ENCODE data around the gene CREG2. TPM values are rescaled to one million over a fixed set of nuclear protein-coding genes. Genes with fewer than 3 reads are reported as not detected.

CREG2 gene
- polyA plus RNA-seq, 1 donor from 2014 or later = 1.2 TPM

- no peak for TF ChIP-seq CTCF (IDR thresholded peaks at IDR 0.05; ENCODE audit: poor library complexity, severe bottlenecking)
- TF ChIP-seq RAD21 (conservative IDR thresholded peaks at IDR 0.05) = no peak
- TF ChIP-seq EZH2 (IDR thresholded peaks at IDR 0.05; ENCODE audit: borderline replicate concordance, insufficient read depth, low read length, poor library complexity, severe bottlenecking) = no peak
- no peak for TF ChIP-seq REST (IDR thresholded peaks at IDR 0.05; ENCODE audit: borderline replicate concordance)
- no peaks in the 10 kb centered on the region for H3K9me3 ChIP-seq (ENCODE audit: low read length)
- H2AFZ ChIP-seq (ENCODE audit: low read depth, low read length) = no peak overlapping the region
- H3K4me3 ChIP-seq (ENCODE audit: low read length) = no peak overlapping the region
- H3K36me3 ChIP-seq (ENCODE audit: insufficient read depth, low read length) = no peaks in the 10 kb centered on the region
- H3K9me2 ChIP-seq (ENCODE audit: insufficient read depth, low read length) = no peaks in the 10 kb centered on the region
- H3K27ac ChIP-seq (ENCODE audit: low read length) = no peak overlapping the region
- no peaks in the 10 kb centered on the region for H3K27me3 ChIP-seq (ENCODE audit: insufficient read depth, low read depth, low read length)
- no peaks in the 10 kb centered on the region for H4K20me1 ChIP-seq (ENCODE audit: insufficient read depth)
- no peaks in the 10 kb centered on the region for H3K79me2 ChIP-seq (replicated peaks; ENCODE audit: insufficient read depth, low read length)
- H3F3A ChIP-seq (ENCODE audit: insufficient read depth, low read length, poor library complexity, severe bottlenecking) = no peaks in the 10 kb centered on the region
- no peak overlapping the region for H3K4me2 ChIP-seq (ENCODE audit: low read length)
- H3K9ac ChIP-seq (ENCODE audit: low read length) = no peak overlapping the region
Measured at GRCh38 chr2:101427743-101428142, 40.4 kb upstream of the CREG2 start.

GRCh38 chr2:101427240-101427639 lies 39.9 kb upstream of the CREG2 start:
- TF ChIP-seq MXI1 (conservative IDR thresholded peaks at IDR 0.05; ENCODE audit: poor library complexity, severe bottlenecking) = no peak
- no peak for TF ChIP-seq EZH2 (IDR thresholded peaks at IDR 0.05; ENCODE audit: borderline replicate concordance, insufficient read depth, low read length, poor library complexity, severe bottlenecking)
- TF ChIP-seq CTCF (IDR thresholded peaks at IDR 0.05; ENCODE audit: poor library complexity, severe bottlenecking) = no peak
- no peak for TF ChIP-seq REST (IDR thresholded peaks at IDR 0.05; ENCODE audit: borderline replicate concordance)
- TF ChIP-seq POLR2AphosphoS5 (IDR thresholded peaks at IDR 0.05) = no peak
- no peak for TF ChIP-seq TAF1 (IDR thresholded peaks at IDR 0.05; ENCODE audit: low read depth)
- TF ChIP-seq RAD21 (conservative IDR thresholded peaks at IDR 0.05) = no peak
- TF ChIP-seq EP300 (conservative IDR thresholded peaks at IDR 0.05; ENCODE audit: poor library complexity, severe bottlenecking) = no peak
- TF ChIP-seq SMC3 (conservative IDR thresholded peaks at IDR 0.05; ENCODE audit: poor library complexity) = no peak
- Histone ChIP-seq H3K9me3 (ENCODE audit: low read length) (no peaks in the 10 kb centered on the region), H3F3A (ENCODE audit: insufficient read depth, low read length, poor library complexity, severe bottlenecking) (no peaks in the 10 kb centered on the region), H4K20me1 (ENCODE audit: insufficient read depth) (no peaks in the 10 kb centered on the region), H3K9ac (ENCODE audit: low read length) (no peak overlapping the region), H2AFZ (ENCODE audit: low read depth, low read length) (no peak overlapping the region), H3K27me3 (ENCODE audit: insufficient read depth, low read depth, low read length) (no peaks in the 10 kb centered on the region), H3K4me2 (ENCODE audit: low read length) (no peak overlapping the region), H3K9me2 (ENCODE audit: insufficient read depth, low read length) (no peaks in the 10 kb centered on the region), H3K4me3 (ENCODE audit: low read length) (no peak overlapping the region), H3K27ac (ENCODE audit: low read length) (no peak overlapping the region), H3K36me3 (ENCODE audit: insufficient read depth, low read length) (no peaks in the 10 kb centered on the region), H3K79me2 (replicated peaks; ENCODE audit: insufficient read depth, low read length) (no peaks in the 10 kb centered on the region)

All from neural cell (in vitro differentiated cells).